ENCODE measurements around the gene INKA2.

INKA2 gene

GRCh38 chr1:111729946-111730681 lies 9.1 kb downstream of the INKA2 start:
- no peak for DNase-seq (ENCODE audit: low read depth)
- no peak overlapping the region for H3K4me3 ChIP-seq (replicated peaks; ENCODE audit: low read depth, low read length)
- TF ChIP-seq CTCF (IDR thresholded peaks at IDR 0.05; ENCODE audit: low read length, missing control alignments) = no peak

GRCh38 chr1:111729271-111729921 lies 9.8 kb downstream of the INKA2 start:
- DNase-seq (ENCODE audit: low read depth) = no peak
- no peak for TF ChIP-seq CTCF (IDR thresholded peaks at IDR 0.05; ENCODE audit: low read length, missing control alignments)
- no peak overlapping the region for H3K4me3 ChIP-seq (replicated peaks; ENCODE audit: low read depth, low read length)

- no peak for DNase-seq (ENCODE audit: low read depth)
- TF ChIP-seq CTCF (IDR thresholded peaks at IDR 0.05; ENCODE audit: low read length, missing control alignments) = no peak
Observed at GRCh38 chr1:111727056-111727455, 12.1 kb downstream of the INKA2 start.

GRCh38 chr1:111725192-111725591 lies 14.0 kb downstream of the INKA2 start:
- DNase-seq (ENCODE audit: low read depth) = no peak
- no peak for TF ChIP-seq CTCF (IDR thresholded peaks at IDR 0.05; ENCODE audit: low read length, missing control alignments)
- no peak overlapping the region for H3K4me3 ChIP-seq (replicated peaks; ENCODE audit: low read depth, low read length)

More at GRCh38 chr1:111727056-111727455, 12.1 kb downstream of the INKA2 start:
- H3K4me3 ChIP-seq (replicated peaks; ENCODE audit: low read depth, low read length) = no peak overlapping the region

- no peak for DNase-seq (ENCODE audit: low read depth)
- H3K4me3 ChIP-seq (replicated peaks; ENCODE audit: low read depth, low read length) = no peak overlapping the region
- TF ChIP-seq CTCF (IDR thresholded peaks at IDR 0.05; ENCODE audit: low read length, missing control alignments) = no peak
Observed at GRCh38 chr1:111723871-111724270, 15.3 kb downstream of the INKA2 start.

- TF ChIP-seq CTCF (IDR thresholded peaks at IDR 0.05; ENCODE audit: low read length, missing control alignments) = no peak
- no peak overlapping the region for H3K4me3 ChIP-seq (replicated peaks; ENCODE audit: low read depth, low read length)
- no peak for DNase-seq (ENCODE audit: low read depth)
Observed at GRCh38 chr1:111723091-111723806, 15.9 kb downstream of the INKA2 start.

Measured in fibroblast of pulmonary artery (primary cell).